ENCODE data around the gene SERPINE3.

SERPINE3 gene

GRCh38 chr13:51313619-51314018, 25.9 kb upstream of the SERPINE3 start:
- H3K27ac ChIP-seq (ENCODE audit: low read length): no peak overlapping the region
- H3K27me3 ChIP-seq (ENCODE audit: control insufficient read depth in 1 of 2, insufficient read depth in 2 of 2, low read length in 2 of 2): no peaks in the 10 kb centered on the region
- no peak overlapping the region for H3K4me3 ChIP-seq (ENCODE audit: low read length in 2 of 2)
- H3K9ac ChIP-seq (ENCODE audit: low read length in 2 of 2): no peak overlapping the region
- no peaks in the 10 kb centered on the region for H3K36me3 ChIP-seq (ENCODE audit: control insufficient read depth in 2 of 2, insufficient read depth in 2 of 2, low read length in 2 of 2)
- no peaks in the 10 kb centered on the region for H3K4me1 ChIP-seq (ENCODE audit: control insufficient read depth, insufficient read depth, low read length)
- H3K9me3 ChIP-seq (ENCODE audit: control insufficient read depth in 2 of 2, low read length in 2 of 2): no peaks in the 10 kb centered on the region

- Histone ChIP-seq H3K27me3 (ENCODE audit: control insufficient read depth in 1 of 2, insufficient read depth in 2 of 2, low read length in 2 of 2) (no peaks in the 10 kb centered on the region), H3K9ac (ENCODE audit: low read length in 2 of 2) (no peak overlapping the region), H3K9me3 (ENCODE audit: control insufficient read depth in 2 of 2, low read length in 2 of 2) (no peaks in the 10 kb centered on the region), H3K4me3 (ENCODE audit: low read length in 2 of 2) (no peak overlapping the region), H3K36me3 (ENCODE audit: control insufficient read depth in 2 of 2, insufficient read depth in 2 of 2, low read length in 2 of 2) (no peaks in the 10 kb centered on the region), H3K27ac (ENCODE audit: low read length) (no peak overlapping the region), H3K4me1 (ENCODE audit: control insufficient read depth, insufficient read depth, low read length) (no peaks in the 10 kb centered on the region)
Measured at GRCh38 chr13:51317262-51317661, 22.2 kb upstream of the SERPINE3 start.

- no peaks in the 10 kb centered on the region for H3K27me3 ChIP-seq (ENCODE audit: control insufficient read depth in 1 of 2, insufficient read depth in 2 of 2, low read length in 2 of 2)
- no peaks in the 10 kb centered on the region for H3K4me1 ChIP-seq (ENCODE audit: control insufficient read depth, insufficient read depth, low read length)
- H3K9me3 ChIP-seq (ENCODE audit: control insufficient read depth in 2 of 2, low read length in 2 of 2): no peaks in the 10 kb centered on the region
- H3K9ac ChIP-seq (ENCODE audit: low read length in 2 of 2): no peak overlapping the region
- H3K27ac ChIP-seq (ENCODE audit: low read length): no peak overlapping the region
- no peaks in the 10 kb centered on the region for H3K36me3 ChIP-seq (ENCODE audit: control insufficient read depth in 2 of 2, insufficient read depth in 2 of 2, low read length in 2 of 2)
- no peak overlapping the region for H3K4me3 ChIP-seq (ENCODE audit: low read length in 2 of 2)
Measured at GRCh38 chr13:51318015-51318414, 21.5 kb upstream of the SERPINE3 start.

GRCh38 chr13:51318876-51319275, 20.6 kb upstream of the SERPINE3 start:
- no peaks in the 10 kb centered on the region for H3K9me3 ChIP-seq (ENCODE audit: control insufficient read depth in 2 of 2, low read length in 2 of 2)
- no peak overlapping the region for H3K4me3 ChIP-seq (ENCODE audit: low read length in 2 of 2)
- no peaks in the 10 kb centered on the region for H3K27me3 ChIP-seq (ENCODE audit: control insufficient read depth in 1 of 2, insufficient read depth in 2 of 2, low read length in 2 of 2)
- H3K9ac ChIP-seq (ENCODE audit: low read length in 2 of 2): no peak overlapping the region
- no peaks in the 10 kb centered on the region for H3K4me1 ChIP-seq (ENCODE audit: control insufficient read depth, insufficient read depth, low read length)
- H3K27ac ChIP-seq (ENCODE audit: low read length): no peak overlapping the region
- no peaks in the 10 kb centered on the region for H3K36me3 ChIP-seq (ENCODE audit: control insufficient read depth in 2 of 2, insufficient read depth in 2 of 2, low read length in 2 of 2)

GRCh38 chr13:51321836-51322235, 17.7 kb upstream of the SERPINE3 start:
- H3K27ac ChIP-seq (ENCODE audit: low read length): no peak overlapping the region
- no peaks in the 10 kb centered on the region for H3K27me3 ChIP-seq (ENCODE audit: control insufficient read depth in 1 of 2, insufficient read depth in 2 of 2, low read length in 2 of 2)
- H3K9ac ChIP-seq (ENCODE audit: low read length in 2 of 2): no peak overlapping the region
- no peaks in the 10 kb centered on the region for H3K36me3 ChIP-seq (ENCODE audit: control insufficient read depth in 2 of 2, insufficient read depth in 2 of 2, low read length in 2 of 2)
- H3K4me1 ChIP-seq (ENCODE audit: control insufficient read depth, insufficient read depth, low read length): no peaks in the 10 kb centered on the region
- H3K9me3 ChIP-seq (ENCODE audit: control insufficient read depth in 2 of 2, low read length in 2 of 2): no peaks in the 10 kb centered on the region
- no peak overlapping the region for H3K4me3 ChIP-seq (ENCODE audit: low read length in 2 of 2)

- no peaks in the 10 kb centered on the region for H3K36me3 ChIP-seq (ENCODE audit: control insufficient read depth in 2 of 2, insufficient read depth in 2 of 2, low read length in 2 of 2)
- H3K27ac ChIP-seq (ENCODE audit: low read length): no peak overlapping the region
- no peaks in the 10 kb centered on the region for H3K4me1 ChIP-seq (ENCODE audit: control insufficient read depth, insufficient read depth, low read length)
- H3K9me3 ChIP-seq (ENCODE audit: control insufficient read depth in 2 of 2, low read length in 2 of 2): no peaks in the 10 kb centered on the region
- no peaks in the 10 kb centered on the region for H3K27me3 ChIP-seq (ENCODE audit: control insufficient read depth in 1 of 2, insufficient read depth in 2 of 2, low read length in 2 of 2)
- H3K9ac ChIP-seq (ENCODE audit: low read length in 2 of 2): no peak overlapping the region
- no peak overlapping the region for H3K4me3 ChIP-seq (ENCODE audit: low read length in 2 of 2)
Measured at GRCh38 chr13:51322826-51323225, 16.7 kb upstream of the SERPINE3 start.

- no peaks in the 10 kb centered on the region for H3K27me3 ChIP-seq (ENCODE audit: control insufficient read depth in 1 of 2, insufficient read depth in 2 of 2, low read length in 2 of 2)
- H3K9ac ChIP-seq (ENCODE audit: low read length in 2 of 2): no peak overlapping the region
- H3K36me3 ChIP-seq (ENCODE audit: control insufficient read depth in 2 of 2, insufficient read depth in 2 of 2, low read length in 2 of 2): no peaks in the 10 kb centered on the region
- no peak overlapping the region for H3K27ac ChIP-seq (ENCODE audit: low read length)
- no peaks in the 10 kb centered on the region for H3K9me3 ChIP-seq (ENCODE audit: control insufficient read depth in 2 of 2, low read length in 2 of 2)
- H3K4me3 ChIP-seq (ENCODE audit: low read length in 2 of 2): no peak overlapping the region
- H3K4me1 ChIP-seq (ENCODE audit: control insufficient read depth, insufficient read depth, low read length): no peaks in the 10 kb centered on the region
Measured at GRCh38 chr13:51323824-51324511, 15.5 kb upstream of the SERPINE3 start.

GRCh38 chr13:51324714-51325420, 14.6 kb upstream of the SERPINE3 start:
- Histone ChIP-seq H3K27ac (ENCODE audit: low read length) (no peak overlapping the region), H3K4me3 (ENCODE audit: low read length in 2 of 2) (no peak overlapping the region), H3K4me1 (ENCODE audit: control insufficient read depth, insufficient read depth, low read length) (no peaks in the 10 kb centered on the region), H3K9me3 (ENCODE audit: control insufficient read depth in 2 of 2, low read length in 2 of 2) (no peaks in the 10 kb centered on the region), H3K9ac (ENCODE audit: low read length in 2 of 2) (no peak overlapping the region), H3K27me3 (ENCODE audit: control insufficient read depth in 1 of 2, insufficient read depth in 2 of 2, low read length in 2 of 2) (no peaks in the 10 kb centered on the region), H3K36me3 (ENCODE audit: control insufficient read depth in 2 of 2, insufficient read depth in 2 of 2, low read length in 2 of 2) (no peaks in the 10 kb centered on the region)

- Histone ChIP-seq H3K36me3 (ENCODE audit: control insufficient read depth in 2 of 2, insufficient read depth in 2 of 2, low read length in 2 of 2) (no peaks in the 10 kb centered on the region), H3K9ac (ENCODE audit: low read length in 2 of 2) (no peak overlapping the region), H3K27ac (ENCODE audit: low read length) (no peak overlapping the region)
Measured at GRCh38 chr13:51325837-51326236, 13.7 kb upstream of the SERPINE3 start.

GRCh38 chr13:51326777-51327176, 12.7 kb upstream of the SERPINE3 start:
- H3K27me3 ChIP-seq (ENCODE audit: control insufficient read depth in 1 of 2, insufficient read depth in 2 of 2, low read length in 2 of 2): no peaks in the 10 kb centered on the region
- H3K4me1 ChIP-seq (ENCODE audit: control insufficient read depth, insufficient read depth, low read length): no peaks in the 10 kb centered on the region
- no peak overlapping the region for H3K4me3 ChIP-seq (ENCODE audit: low read length in 2 of 2)
- H3K27ac ChIP-seq (ENCODE audit: low read length): no peak overlapping the region
- no peaks in the 10 kb centered on the region for H3K9me3 ChIP-seq (ENCODE audit: control insufficient read depth in 2 of 2, low read length in 2 of 2)
- H3K9ac ChIP-seq (ENCODE audit: low read length in 2 of 2): no peak overlapping the region
- H3K36me3 ChIP-seq (ENCODE audit: control insufficient read depth in 2 of 2, insufficient read depth in 2 of 2, low read length in 2 of 2): no peaks in the 10 kb centered on the region

More at GRCh38 chr13:51325837-51326236, 13.7 kb upstream of the SERPINE3 start:
- H3K4me3 ChIP-seq (ENCODE audit: low read length in 2 of 2): no peak overlapping the region
- no peaks in the 10 kb centered on the region for H3K9me3 ChIP-seq (ENCODE audit: control insufficient read depth in 2 of 2, low read length in 2 of 2)
- no peaks in the 10 kb centered on the region for H3K27me3 ChIP-seq (ENCODE audit: control insufficient read depth in 1 of 2, insufficient read depth in 2 of 2, low read length in 2 of 2)
- no peaks in the 10 kb centered on the region for H3K4me1 ChIP-seq (ENCODE audit: control insufficient read depth, insufficient read depth, low read length)

- Histone ChIP-seq H3K4me3 (ENCODE audit: low read length in 2 of 2) (no peak overlapping the region), H3K9me3 (ENCODE audit: control insufficient read depth in 2 of 2, low read length in 2 of 2) (no peaks in the 10 kb centered on the region), H3K27me3 (ENCODE audit: control insufficient read depth in 1 of 2, insufficient read depth in 2 of 2, low read length in 2 of 2) (no peaks in the 10 kb centered on the region), H3K36me3 (ENCODE audit: control insufficient read depth in 2 of 2, insufficient read depth in 2 of 2, low read length in 2 of 2) (no peaks in the 10 kb centered on the region), H3K27ac (ENCODE audit: low read length) (no peak overlapping the region), H3K9ac (ENCODE audit: low read length in 2 of 2) (no peak overlapping the region), H3K4me1 (ENCODE audit: control insufficient read depth, insufficient read depth, low read length) (no peaks in the 10 kb centered on the region)
Measured at GRCh38 chr13:51327961-51328360, 11.5 kb upstream of the SERPINE3 start.
